Tibial nerve (tissue), 4 donors: Measurements from ENCODE around the gene MGMT.

Source experiments
- EP300 ChIP-seq, 2 donors: sonication (generic); formaldehyde crosslinking; IDR thresholded peaks; one replicate each; pipeline ENCODE4 v1.6.1; 2017; ENCODE audit warnings: antibody characterized with exemption in 2 of 2, mild to moderate bottlenecking in 1 of 2
- POLR2A ChIP-seq, 2 donors: fragments of 450-650 bp; IDR thresholded peaks; one replicate each; pipeline ENCODE4 v1.6.1; 2017; ENCODE audit warnings: antibody characterized with exemption in 2 of 2, mild to moderate bottlenecking in 2 of 2, moderate library complexity in 2 of 2
- TF ChIP-seq, protein P1 (sequence below), 5 experiments: fragments of 200-600 bp in 3 of 5; fragments of 450-650 bp in 2 of 5; sonication (generic) in 3 of 5; IDR thresholded peaks; one replicate each; pipeline ENCODE4 v1.5.1; 2016 to 2019; ENCODE audit warnings: antibody characterized with exemption in 5 of 5, mild to moderate bottlenecking in 3 of 5, moderate library complexity in 2 of 5

DNA sequence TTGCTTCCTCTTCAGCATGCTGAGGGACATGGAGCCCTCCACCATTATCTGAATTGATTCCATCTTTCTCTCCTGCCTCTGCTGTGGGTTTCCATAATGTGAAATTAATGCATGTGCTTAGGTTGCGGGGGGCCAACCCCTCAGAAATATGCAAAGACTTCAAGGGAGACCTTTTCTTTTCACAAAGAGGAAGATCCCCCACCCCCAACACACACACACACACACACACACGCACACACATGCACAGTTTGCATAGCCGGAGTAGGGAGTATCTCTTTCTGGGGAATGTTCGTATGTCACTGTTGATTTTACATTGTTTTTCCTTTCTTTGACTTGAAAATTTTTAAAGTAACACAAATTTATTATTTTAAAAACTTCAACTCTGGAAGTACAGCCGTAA is 193.5 kb downstream of the MGMT start:
- TF ChIP-seq POLR2A (IDR thresholded peaks at IDR 0.05) (no peak), EP300 (IDR thresholded peaks at IDR 0.05) (no peak)
- TF ChIP-seq, protein P1, sequence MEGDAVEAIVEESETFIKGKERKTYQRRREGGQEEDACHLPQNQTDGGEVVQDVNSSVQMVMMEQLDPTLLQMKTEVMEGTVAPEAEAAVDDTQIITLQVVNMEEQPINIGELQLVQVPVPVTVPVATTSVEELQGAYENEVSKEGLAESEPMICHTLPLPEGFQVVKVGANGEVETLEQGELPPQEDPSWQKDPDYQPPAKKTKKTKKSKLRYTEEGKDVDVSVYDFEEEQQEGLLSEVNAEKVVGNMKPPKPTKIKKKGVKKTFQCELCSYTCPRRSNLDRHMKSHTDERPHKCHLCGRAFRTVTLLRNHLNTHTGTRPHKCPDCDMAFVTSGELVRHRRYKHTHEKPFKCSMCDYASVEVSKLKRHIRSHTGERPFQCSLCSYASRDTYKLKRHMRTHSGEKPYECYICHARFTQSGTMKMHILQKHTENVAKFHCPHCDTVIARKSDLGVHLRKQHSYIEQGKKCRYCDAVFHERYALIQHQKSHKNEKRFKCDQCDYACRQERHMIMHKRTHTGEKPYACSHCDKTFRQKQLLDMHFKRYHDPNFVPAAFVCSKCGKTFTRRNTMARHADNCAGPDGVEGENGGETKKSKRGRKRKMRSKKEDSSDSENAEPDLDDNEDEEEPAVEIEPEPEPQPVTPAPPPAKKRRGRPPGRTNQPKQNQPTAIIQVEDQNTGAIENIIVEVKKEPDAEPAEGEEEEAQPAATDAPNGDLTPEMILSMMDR (IDR thresholded peaks at IDR 0.05): no peak
